Esophagus squamous epithelium (tissue), 5 donors: ENCODE measurements around the gene FLNB. TPM values are rescaled to one million over a fixed set of nuclear protein-coding genes. Genes with fewer than 3 reads are reported as not detected.

Source experiments
- DNase-seq: peaks from one replicate; lab custom pipeline; 2025; lab: John Stamatoyannopoulos, UW
- H3K27ac ChIP-seq, 4 donors: fragments of 200-600 bp; sonication (generic); one replicate each; pipeline ENCODE4 v1.5.1; 2016 to 2019; ENCODE audit warnings: mild to moderate bottlenecking in 1 of 4
- H3K27me3 ChIP-seq, 4 donors: fragments of 200-600 bp; sonication (generic); 1 replicate in 3 of 4; 2 replicates in 1 of 4; pipeline versions ENCODE4 v1.5.1 to v1.6.0; 2017 to 2021; ENCODE audit warnings: antibody characterized with exemption in 1 of 4
- H3K36me3 ChIP-seq, 3 donors: fragments of 200-600 bp; sonication (generic); one replicate each; pipeline ENCODE4 v1.5.1; 2016 to 2019
- H3K4me1 ChIP-seq, 3 donors: fragments of 200-600 bp; sonication (generic); one replicate each; pipeline ENCODE4 v1.5.1; 2017 to 2019
- H3K4me3 ChIP-seq, 4 donors: fragments of 200-600 bp; sonication (generic); 1 replicate in 3 of 4; 2 replicates in 1 of 4; pipeline ENCODE4 v1.5.1; 2016 to 2019; ENCODE audit warnings: mild to moderate bottlenecking in 2 of 4, moderate library complexity in 1 of 4
- H3K9me3 ChIP-seq, 3 donors: fragments of 200-600 bp; sonication (generic); one replicate each; pipeline ENCODE4 v1.5.1; 2016 to 2019
- CTCF ChIP-seq, 6 experiments: fragments of 450-650 bp in 4 of 6; fragments of 200-600 bp in 2 of 6; sonication (generic) in 2 of 6; IDR thresholded peaks; one replicate each; pipeline ENCODE4 v1.5.1; 2016 to 2019; ENCODE audit warnings: antibody characterized with exemption in 6 of 6, mild to moderate bottlenecking in 4 of 6, moderate library complexity in 4 of 6
- POLR2A ChIP-seq, 4 donors: fragments of 450-650 bp; IDR thresholded peaks; one replicate each; pipeline ENCODE4 v1.6.1; 2017; ENCODE audit warnings: antibody characterized with exemption in 4 of 4, mild to moderate bottlenecking in 4 of 4, moderate library complexity in 3 of 4
- WGBS, 2 donors: methylation state at CpG; one replicate each; pipeline ENCODE4 v1.1.5; 2018; 5-methylcytosine and 5-hydroxymethylcytosine counted together
- intact Hi-C: fragments of 100-400 bp; cut with DNase I; formaldehyde crosslinking; loops from one replicate; pipeline ENCODE4 v1.15.0; 2022
- total RNA-seq, 4 donors: library from RNA; depleted of rRNA; stranded (reverse); fragments of >200 nt; gene quantifications; one replicate each; pipeline ENCODE4 v1.1.0, GENCODE V29; 2016
- donor health status: DM: yes; HTN: yes; CAD: no.

FLNB gene
- total RNA-seq, 4 donors from 2014 or later, result 65.4 to 77.0 (median 71.5) TPM

- peak overlapping the region in 3 of 4 donors; percentile 64 to 76 (median 68) for H3K27ac ChIP-seq
- H3K9me3 ChIP-seq, result no peaks in the 10 kb centered on the region
- TF ChIP-seq POLR2A (IDR thresholded peaks at IDR 0.05) (no peak), CTCF (IDR thresholded peaks at IDR 0.05) (no peak)
- intact Hi-C loops, result no loop called here
- peaks cover 0 to 12% (median 0%) of the 10 kb centered on the region in 3 donors for H3K36me3 ChIP-seq
- no peak for DNase-seq
- H3K4me1 ChIP-seq, result peaks cover 0 to 56% (median 31%) of the 10 kb centered on the region in 3 donors
- no peaks in the 10 kb centered on the region for H3K27me3 ChIP-seq
- WGBS, 2 donors, result 80 to 100% methylated on average over 1 to 2 of the region's 3 CpGs
- no peak overlapping the region for H3K4me3 ChIP-seq
Observed at GRCh38 chr3:58176185-58176530, 167.9 kb downstream of the FLNB start.

- no peaks in the 10 kb centered on the region for H3K9me3 ChIP-seq
- H3K36me3 ChIP-seq, result peaks cover 0 to 4% (median 0%) of the 10 kb centered on the region in 3 donors
- intact Hi-C loops, result no loop called here
- no peaks in the 10 kb centered on the region for H3K27me3 ChIP-seq
- H3K4me1 ChIP-seq, result peaks cover 0 to 56% (median 31%) of the 10 kb centered on the region in 3 donors
- no peak overlapping the region for H3K27ac ChIP-seq
- TF ChIP-seq POLR2A (IDR thresholded peaks at IDR 0.05), result no peak
- TF ChIP-seq CTCF (IDR thresholded peaks at IDR 0.05), result no peak
- 92 to 95% methylated on average over 10 of the region's 10 CpGs for WGBS, 2 donors
- H3K4me3 ChIP-seq, result no peak overlapping the region
- DNase-seq, result no peak
Observed at GRCh38 chr3:58176827-58177489, 168.7 kb downstream of the FLNB start.

GRCh38 chr3:58177747-58178527 is 169.7 kb downstream of the FLNB start:
- Histone ChIP-seq H3K36me3 (no peaks in the 10 kb centered on the region), H3K9me3 (no peaks in the 10 kb centered on the region), H3K27ac (peak overlapping the region in 3 of 4 donors; percentile 12 to 48 (median 40)), H3K4me1 (peaks cover 0 to 56% (median 31%) of the 10 kb centered on the region in 3 donors), H3K27me3 (no peaks in the 10 kb centered on the region), H3K4me3 (peak overlapping the region; percentile 30 to 73 (median 50))
- TF ChIP-seq CTCF (IDR thresholded peaks at IDR 0.05), result peak; percentile 78 to 96 (median 92)
- TF ChIP-seq POLR2A (IDR thresholded peaks at IDR 0.05), result no peak
- DNase-seq, result no peak
- intact Hi-C loops, result no loop called here
- WGBS, 2 donors, result 5 to 14% methylated on average over 8 to 9 of the region's 46 CpGs

GRCh38 chr3:58178528-58179234 is 170.5 kb downstream of the FLNB start:
- no peak for DNase-seq
- WGBS, 2 donors, result 22 to 41% methylated on average over 4 to 10 of the region's 17 CpGs
- no peaks in the 10 kb centered on the region for H3K9me3 ChIP-seq
- H3K4me3 ChIP-seq, result peak overlapping the region in 1 of 4 donors; percentile 73
- no peaks in the 10 kb centered on the region for H3K36me3 ChIP-seq
- H3K27me3 ChIP-seq, result no peaks in the 10 kb centered on the region
- peak overlapping the region in 1 of 4 donors; percentile 2 for H3K27ac ChIP-seq
- intact Hi-C loops, result no loop called here
- H3K4me1 ChIP-seq, result peaks cover 0 to 48% (median 31%) of the 10 kb centered on the region in 3 donors
- no peak for TF ChIP-seq POLR2A (IDR thresholded peaks at IDR 0.05)

GRCh38 chr3:58179235-58180098 is 171.2 kb downstream of the FLNB start:
- H3K36me3 ChIP-seq, result no peaks in the 10 kb centered on the region
- no peaks in the 10 kb centered on the region for H3K27me3 ChIP-seq
- no peak overlapping the region for H3K4me3 ChIP-seq
- peak overlapping the region in 1 of 4 donors; percentile 2 for H3K27ac ChIP-seq
- peaks cover 0 to 40% (median 30%) of the 10 kb centered on the region in 3 donors for H3K4me1 ChIP-seq
- intact Hi-C loops, result no loop called here
- TF ChIP-seq CTCF (IDR thresholded peaks at IDR 0.05) (no peak), POLR2A (IDR thresholded peaks at IDR 0.05) (no peak)
- 80 to 100% methylated on average over 5 of the region's 13 CpGs for WGBS, 2 donors
- DNase-seq, result no peak
- H3K9me3 ChIP-seq, result no peaks in the 10 kb centered on the region
